ENCODE measurements around the gene NOMO2. TPM values are rescaled to one million over a fixed set of nuclear protein-coding genes. Genes with fewer than 3 reads are reported as not detected.
"Not testable (repeated sequence)": the region's sequence is repeated elsewhere in the genome, so short reads cannot be mapped to it uniquely, and the experiment has no call there.

The NOMO2 gene
- polyA plus RNA-seq, 1 donor = 65.6 TPM

DNA sequence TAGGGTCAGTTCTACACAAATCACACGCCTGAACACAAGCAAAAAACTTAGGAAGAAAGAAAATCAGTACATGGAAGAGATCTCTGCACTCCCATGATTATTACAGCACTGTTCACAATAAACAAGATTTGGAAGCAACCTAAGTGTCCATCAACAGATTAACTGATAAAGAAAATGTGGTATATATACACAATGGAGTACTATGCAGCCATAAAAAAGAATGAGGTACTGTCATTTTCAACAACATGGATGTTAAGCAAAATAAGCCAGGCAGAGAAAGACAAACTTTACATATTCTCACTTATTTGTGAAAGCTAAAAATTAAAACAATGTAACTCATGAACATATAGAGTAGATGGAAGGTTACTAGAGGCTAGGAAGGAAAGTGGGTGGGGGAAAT lies 16.0 kb upstream of the NOMO2 start:
- not testable (repeated sequence) for DNase-seq (ENCODE audit: low read depth)

DNA sequence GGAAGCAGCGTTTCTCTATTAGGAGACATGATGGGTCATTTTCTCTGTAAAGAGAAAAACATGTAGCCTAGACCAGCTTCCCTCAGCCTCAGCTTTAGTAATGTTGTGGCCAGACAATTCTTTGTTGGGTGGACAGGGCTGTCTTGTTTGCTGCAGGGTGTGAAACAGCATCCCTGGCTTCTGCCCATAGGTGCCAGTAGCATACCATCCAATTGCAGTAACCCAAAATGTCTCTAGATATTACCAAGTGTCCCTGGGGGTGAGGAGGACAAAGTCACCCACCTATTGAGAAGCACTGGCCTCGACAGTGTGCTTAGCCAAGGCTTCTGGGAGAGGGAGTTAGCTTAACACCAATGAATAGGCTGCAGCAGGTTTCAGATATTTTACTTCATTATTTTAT lies 14.0 kb upstream of the NOMO2 start:
- not testable (repeated sequence) for DNase-seq (ENCODE audit: low read depth)

DNA sequence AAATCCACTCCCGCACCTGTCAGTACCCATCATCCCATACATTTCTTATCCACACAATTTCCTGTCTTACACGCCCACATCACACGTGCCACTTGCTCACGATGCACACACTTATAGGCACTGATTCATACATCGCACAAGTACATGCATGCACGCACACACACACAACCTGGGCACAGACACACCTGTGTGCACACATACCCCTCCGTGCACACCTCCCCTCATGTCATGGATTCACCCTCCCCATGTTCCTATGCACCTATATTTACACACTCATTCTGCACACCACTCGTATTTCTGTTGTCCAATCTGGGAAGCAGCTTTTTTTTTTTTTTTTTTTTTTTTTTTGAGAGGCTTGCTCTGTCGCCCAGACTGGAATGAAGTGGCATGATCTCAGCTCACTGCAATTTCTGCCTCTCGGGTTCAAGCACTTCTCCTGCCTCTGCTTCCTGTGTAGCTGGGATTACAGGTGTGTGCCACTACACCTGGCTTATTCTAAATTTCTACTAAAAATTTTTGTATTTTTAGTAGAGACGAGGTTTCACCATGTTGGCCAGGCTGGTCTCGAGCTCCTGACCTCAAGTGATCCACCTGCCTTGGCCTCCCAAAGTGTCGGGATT lies 13.5 kb upstream of the NOMO2 start:
- DNase-seq (ENCODE audit: low read depth) = not testable (repeated sequence)

DNA sequence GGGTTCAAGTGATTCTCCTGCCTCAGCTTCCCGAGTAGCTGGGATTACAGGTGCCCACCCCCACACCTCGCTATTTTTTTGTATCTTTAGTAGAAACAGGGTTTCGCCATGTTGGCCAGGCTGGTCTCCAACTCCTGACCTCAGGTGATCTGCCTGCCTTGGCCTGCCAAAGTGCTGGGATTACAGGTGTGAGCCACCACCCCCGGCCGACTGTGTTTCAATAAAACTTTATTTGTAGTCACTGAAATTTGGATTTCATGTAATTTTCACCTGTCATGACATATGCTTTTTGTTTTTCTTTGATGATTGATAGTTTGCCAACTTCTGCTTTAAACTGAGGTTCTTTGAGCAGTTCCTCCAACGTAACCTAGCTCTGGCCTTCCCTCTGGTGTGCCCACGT lies 12.0 kb upstream of the NOMO2 start:
- not testable (repeated sequence) for DNase-seq (ENCODE audit: low read depth)

DNA sequence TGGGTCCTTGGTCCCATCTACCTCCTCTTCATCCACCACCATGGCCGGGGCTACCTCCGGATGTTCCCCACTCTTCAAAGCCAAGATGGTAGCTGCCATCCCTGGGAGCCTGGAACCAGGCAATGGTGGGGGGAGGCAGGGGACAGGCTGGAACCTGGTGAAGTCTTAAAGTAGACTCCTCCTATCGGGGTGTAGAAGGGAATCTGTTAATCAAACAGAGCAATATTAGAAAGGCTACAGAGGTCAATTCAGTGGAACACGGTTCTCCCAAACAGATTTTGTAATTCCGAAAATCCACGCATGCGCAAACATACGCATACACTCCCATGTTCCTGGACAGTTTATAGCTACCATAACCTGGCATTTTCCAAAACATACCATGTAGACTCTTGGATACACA lies 11.1 kb upstream of the NOMO2 start:
- DNase-seq (ENCODE audit: low read depth) = not testable (repeated sequence)

DNA sequence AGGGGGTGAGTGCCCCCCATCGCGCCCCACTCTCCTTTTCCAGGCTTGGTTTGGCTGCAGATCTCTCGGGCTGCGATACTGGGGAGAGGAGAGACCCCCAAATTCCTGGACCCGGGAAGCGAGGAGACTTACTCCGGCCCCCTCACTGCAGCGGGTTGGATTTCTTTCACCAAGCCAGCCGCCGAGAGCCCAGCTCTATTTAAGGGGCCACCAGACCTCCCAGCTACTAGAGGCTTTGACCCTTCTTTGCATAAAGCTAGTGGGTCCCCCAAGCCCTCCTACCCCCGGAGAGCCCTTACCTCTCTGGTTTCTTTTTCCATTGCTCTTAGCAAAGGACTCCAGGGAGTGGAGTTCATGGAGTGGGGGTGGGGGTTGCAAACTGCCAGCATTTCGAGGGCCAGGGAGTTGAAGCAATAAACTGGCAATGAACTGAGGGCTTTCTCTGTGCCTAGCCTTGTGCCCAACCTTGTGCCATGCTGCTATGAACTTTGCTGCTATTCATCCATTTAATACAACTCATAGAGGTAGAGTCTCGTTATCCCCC lies 9.5 kb upstream of the NOMO2 start:
- not testable (repeated sequence) for DNase-seq (ENCODE audit: low read depth)

DNA sequence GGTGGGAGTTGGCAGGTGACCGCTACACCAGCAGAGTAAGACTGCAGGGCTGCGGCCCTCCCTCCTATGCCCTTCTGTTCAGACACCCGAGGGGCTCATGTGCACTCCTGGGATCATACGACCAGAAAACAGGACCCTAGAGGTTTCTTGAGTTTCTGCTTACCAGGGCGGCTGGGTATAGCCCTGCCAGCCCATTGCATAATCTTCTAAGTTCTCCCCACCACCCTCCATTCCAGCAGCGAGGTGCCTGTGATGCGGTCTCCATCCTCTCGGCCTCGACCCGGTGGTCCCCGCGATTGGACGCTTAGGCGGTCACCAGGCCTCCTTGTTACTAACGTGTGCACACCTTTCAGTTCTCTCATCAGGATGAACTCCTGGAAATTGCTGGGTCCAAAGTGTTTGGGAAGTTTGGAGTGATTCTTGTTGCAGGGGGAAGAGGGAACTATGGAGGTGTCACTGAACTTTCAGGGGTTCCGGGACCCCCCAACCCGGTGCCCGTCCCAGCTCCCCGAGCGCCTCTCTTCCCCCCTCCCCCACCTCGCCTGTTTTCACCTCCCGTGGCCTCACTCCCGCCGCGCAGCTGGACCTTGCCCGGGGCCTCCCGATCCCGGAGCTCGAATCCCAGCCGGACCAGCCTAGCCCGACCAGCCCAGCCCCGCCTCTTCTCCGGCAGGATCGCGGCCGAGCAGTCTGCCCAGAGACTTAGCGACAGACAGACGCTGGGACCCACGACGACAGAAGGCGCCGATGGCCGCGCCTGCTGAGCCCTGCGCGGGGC lies 8.8 kb upstream of the NOMO2 start:
- DNase-seq (ENCODE audit: low read depth) = not testable (repeated sequence)

DNA sequence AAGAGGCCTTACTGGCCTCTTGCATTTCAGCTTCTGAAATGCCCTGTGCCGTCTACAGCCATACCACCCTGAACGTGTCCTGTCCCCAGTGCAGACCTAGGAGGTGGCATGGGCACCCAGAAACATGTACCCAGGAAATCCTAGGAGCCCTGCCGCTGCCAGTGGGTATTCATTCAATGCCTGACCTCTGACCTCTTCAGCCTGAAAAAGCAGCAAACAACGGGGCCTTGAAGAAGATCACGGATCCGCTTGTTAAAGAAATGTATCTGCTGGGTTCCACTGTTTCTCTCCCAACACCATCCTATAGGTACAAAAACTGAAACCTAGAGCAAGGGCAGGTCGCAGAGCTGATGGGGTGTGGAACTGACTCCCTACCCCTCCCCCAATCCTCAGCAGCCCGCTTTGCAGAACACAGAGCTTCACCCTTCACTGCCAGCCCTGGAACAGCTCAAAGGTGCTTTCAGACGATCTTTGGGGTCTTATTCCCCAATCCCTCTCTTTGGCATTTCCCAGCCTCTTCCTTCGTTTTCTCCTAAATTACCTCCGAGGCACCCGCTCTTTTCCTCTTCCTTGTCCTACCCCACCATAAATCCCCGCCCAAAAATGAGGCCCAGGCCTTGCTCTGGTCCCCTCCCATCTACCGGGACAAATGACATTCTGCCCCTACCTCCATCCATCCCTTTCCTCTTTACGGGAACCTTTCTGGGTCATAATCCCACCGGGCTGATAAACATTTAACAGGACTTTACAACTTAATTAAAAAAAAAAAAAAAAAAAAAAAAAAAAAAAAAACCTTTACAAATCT lies 1.3 kb downstream of the NOMO2 start:
- DNase-seq (ENCODE audit: low read depth) = not testable (repeated sequence)

DNA sequence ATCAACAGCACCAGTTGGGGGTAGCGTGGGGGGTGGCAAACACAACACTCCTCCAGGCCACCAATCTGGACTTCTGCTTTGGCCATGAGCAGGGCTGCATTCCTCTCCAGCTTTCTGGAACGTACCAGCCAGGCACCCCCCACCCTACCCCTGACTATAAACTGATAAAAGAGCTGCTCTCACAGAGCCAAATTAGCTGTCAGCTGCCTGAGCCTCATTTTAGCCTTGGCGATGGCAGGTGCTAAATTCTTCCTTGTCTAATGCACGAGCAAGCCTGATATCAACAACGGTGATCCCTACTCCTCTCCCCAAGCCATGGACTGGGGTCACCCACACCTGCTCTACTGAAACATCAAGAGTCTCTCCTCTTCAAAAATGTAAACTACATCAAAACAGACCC lies 8.2 kb downstream of the NOMO2 start:
- not testable (repeated sequence) for DNase-seq (ENCODE audit: low read depth)

DNA sequence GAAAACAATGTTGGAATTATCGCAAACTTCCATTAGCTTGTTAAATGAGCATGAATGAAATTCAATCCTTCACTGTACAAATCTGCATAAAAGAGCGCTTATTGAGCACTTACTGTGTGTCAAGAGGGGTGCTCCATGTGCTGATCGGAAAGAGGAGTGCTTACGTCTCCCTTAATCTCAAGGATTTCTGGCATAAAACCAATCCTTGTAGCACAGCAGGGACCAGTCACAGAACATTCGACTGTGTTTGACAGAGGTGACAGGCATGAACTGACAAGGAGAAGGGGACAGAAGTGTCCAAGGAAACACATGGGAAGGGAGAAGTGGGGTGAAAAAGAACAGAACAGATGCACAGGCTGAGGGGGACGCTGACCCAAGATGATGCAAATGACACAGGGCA lies 14.5 kb downstream of the NOMO2 start:
- DNase-seq (ENCODE audit: low read depth) = not testable (repeated sequence)

DNA sequence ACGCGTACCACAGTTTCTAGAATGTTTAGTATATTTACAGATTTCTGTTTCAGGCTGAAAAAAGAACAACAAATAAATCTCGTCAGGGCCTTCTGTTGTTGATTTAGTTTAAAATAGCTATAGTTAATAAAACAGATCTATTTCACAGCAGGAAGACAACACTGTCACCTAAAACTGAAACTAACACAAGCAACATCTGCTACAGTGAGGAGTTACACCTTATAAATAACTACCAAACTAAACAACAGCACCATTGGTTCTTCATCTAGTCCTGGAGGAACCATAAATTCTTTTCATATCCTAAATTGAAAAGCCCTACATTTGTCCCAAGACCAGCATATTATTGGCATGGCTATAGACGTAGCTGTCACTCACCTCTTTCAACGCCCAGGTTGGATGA lies 15.0 kb downstream of the NOMO2 start:
- not testable (repeated sequence) for DNase-seq (ENCODE audit: low read depth)

DNA sequence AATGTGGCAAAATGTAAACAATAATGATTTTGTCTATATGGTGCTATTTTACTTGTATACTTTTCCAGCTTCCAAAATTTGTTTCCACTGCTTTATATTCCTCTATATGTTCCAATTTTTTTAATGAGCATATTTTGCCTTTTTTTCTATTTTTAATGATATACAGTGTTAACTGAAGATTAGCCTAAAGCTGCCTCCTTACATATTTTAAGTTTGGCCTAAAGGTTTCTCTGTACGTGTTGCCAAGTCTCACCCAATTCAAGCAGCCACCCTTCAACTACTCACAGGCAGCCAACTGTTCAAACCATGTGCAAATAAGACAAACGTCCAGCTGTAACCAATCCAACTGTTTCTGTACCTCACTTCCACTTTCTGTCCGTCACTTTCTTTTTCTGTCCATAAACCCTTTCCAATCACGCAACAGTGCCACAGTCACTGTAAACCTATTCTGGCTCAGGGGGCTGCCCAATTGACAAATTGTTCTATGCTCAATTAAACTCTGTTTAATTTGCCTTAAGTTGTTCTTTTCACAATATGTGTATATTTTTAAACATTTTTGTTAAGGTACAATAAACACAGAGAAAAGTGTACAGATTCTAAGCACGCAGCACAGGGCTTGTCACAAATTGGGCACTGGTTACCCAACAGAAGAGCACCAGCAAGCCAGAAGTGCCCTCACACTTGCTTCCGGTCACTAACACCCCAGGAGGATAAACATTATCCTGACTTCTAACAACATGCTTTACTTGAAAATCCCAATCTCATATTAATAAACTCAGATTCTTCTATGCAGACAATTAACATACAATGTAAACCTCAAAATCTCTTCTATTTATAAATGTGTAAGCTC lies 17.4 kb downstream of the NOMO2 start:
- DNase-seq (ENCODE audit: low read depth) = not testable (repeated sequence)

DNA sequence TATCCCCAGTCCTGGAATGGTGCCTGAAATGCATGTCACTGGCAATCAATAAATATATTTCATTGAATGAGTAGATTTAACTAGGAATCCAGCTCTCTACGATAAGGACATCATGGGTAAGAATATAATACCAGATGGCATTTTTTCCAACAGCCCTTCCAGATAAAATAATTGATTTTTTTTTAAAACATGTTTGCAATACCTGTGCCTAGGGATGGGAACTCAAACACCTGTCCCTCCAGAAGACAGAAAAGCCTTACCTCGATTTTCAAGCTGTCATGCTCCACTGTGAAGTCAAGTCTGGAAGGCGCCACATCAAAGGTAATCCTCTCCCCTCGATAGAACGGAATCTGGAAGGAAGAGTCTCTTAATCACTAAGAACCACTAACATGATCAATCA lies 20.0 kb downstream of the NOMO2 start:
- not testable (repeated sequence) for DNase-seq (ENCODE audit: low read depth)

DNA sequence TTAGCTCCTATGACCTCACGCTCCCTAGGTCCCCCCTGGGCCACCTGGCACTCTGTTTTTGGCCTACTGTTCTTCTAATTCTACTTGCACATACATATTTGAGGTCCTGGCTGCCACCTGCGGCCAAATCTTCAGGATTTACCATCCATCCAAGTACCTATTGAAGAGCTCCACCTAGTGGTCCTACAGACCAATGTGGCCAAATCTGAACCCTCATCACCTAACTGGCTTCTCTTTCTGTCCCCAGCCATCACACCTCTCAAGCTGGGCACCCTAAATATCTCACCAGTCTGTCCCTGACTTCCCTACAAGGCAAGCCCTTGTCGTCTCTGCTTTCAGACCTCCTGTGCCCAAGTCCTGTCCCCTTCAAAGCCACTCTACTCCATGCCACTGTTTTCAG lies 24.9 kb downstream of the NOMO2 start:
- not testable (repeated sequence) for DNase-seq (ENCODE audit: low read depth)

DNA sequence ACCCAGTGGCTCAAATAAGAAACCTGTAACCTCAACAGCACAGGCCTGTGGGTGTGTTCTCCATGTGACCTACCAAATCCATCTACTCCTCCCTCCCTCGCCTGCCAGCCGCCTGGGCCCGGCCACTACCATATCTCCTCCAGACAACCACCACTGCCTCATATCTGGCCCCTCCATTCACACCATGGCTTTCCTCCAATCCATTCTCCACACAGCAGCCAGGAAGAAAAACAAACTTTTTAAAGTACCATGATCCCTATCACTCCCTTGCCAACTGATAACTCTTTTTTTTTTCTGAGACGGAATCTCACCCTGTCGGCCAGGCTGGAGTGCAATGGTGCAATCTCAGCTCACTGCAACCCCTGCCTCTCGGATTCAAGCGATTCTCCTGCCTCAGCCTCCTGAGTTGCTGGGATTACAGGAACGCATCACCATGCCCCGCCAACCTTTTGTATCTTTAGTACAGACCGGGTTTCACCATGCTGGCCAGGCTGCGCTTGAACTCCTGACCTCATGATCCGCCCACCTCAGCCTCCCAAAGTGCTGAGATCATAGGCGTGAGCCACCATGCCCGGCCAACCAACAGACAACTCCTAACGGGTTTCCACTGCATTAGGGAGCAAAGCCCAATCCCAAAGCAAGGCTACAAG lies 26.3 kb downstream of the NOMO2 start:
- not testable (repeated sequence) for DNase-seq (ENCODE audit: low read depth)

DNA sequence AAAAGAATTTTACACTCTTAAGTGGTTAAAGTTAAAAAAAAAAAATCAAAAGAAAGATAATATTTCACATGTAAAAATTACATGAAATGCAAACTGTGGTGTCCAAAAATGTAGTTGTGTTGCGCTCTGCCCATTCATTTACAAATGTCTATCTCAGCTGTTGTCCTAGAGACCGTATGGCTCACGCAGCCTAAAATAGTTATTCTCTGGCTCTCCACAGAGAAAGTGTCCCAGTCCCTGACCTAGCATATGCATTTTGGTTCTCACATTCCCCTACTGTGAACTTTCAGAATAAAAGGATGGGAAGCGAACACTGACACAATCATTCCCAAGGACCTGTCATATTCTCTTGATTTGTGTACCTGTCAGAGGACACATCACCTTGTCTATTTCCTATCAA lies 27.6 kb downstream of the NOMO2 start:
- not testable (repeated sequence) for DNase-seq (ENCODE audit: low read depth)

DNA sequence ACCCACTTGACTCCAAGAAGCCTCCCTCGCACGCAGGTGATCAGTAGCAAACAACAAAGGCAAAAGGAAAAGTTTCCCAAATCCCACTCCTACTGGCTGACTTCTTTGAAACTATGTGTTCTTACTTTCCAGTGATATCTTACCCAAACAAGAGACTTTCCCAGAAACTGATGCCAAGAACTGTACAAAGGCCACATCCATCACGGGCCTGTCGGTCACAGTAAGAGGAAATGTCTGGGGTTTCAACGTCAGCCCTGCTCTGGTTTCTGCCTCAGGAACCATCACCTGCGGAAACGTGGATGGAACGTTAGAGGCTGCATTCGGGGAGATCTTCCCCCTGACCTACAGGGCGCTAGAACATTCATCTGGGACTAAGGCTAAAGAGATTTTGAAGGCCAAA lies 30.6 kb downstream of the NOMO2 start:
- not testable (repeated sequence) for DNase-seq (ENCODE audit: low read depth)

DNA sequence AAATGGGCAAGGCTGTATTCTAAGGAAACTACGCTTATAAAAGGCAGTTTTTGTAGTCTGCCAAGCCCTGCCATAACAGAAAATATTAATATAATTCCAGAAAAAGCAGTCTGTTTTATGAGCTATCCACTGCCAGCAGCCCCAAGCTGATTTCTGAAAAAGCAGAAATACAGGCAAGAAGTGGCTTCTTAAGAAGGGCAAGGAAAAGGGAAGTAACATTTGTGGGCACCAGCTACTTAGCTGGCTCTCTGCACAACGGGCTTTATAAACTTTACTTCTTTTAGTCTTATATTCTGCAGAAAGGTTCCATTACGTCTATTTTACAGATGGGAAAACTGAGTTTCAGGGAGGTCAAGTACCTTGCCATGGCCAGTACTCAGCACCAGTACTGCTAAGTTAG lies 31.6 kb downstream of the NOMO2 start:
- DNase-seq (ENCODE audit: low read depth) = not testable (repeated sequence)

DNA sequence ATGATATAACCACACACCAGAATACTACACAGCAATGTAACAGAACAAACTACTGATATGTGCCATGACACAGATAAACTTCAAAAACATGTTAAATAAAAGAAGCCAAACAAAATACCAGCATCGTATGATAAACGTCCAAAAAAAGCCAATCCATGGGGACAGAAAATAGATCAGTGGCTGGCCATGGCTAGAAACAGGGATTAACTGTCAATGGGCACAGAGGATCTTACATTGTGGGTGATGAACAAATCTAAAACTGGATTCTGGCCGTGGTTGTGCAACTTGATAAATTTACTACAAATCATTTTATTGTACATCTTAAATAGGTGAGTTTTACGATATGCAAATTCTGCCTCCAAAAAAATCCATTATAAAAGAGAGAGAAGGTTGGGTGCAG lies 35.4 kb downstream of the NOMO2 start:
- DNase-seq (ENCODE audit: low read depth) = not testable (repeated sequence)

DNA sequence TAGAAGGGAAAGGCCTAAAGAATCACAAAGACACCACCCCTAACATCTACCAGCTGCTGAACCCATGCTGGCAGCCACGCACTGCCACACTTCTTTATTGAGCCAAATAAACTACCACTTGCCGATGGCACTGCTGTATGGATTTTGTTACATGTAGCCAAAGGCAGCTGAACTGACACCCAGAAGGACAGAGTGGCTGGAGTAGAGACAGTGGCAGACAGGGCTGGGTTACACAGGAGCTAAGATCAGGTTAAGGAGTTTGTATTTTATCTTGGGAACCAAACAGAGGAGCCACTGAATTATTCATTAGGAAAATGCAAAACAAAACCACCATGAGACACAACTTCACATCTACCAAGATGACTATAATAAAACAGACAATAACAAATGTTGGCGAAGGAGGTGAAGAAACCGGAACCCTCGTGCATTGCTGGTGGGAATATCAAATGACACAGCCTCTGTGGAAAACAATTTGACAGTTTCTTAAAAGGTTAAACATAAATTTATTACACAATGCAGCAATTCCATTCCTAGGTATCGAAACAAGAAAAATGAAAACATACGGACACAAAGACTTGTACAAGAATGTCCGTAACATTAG lies 35.9 kb downstream of the NOMO2 start:
- not testable (repeated sequence) for DNase-seq (ENCODE audit: low read depth)

Data from forelimb muscle (tissue), 1 donor.